Embryonic facial prominence (tissue), 1 donor: ENCODE data around the gene PEX1.
"Not testable (repeated sequence)": the region's sequence is repeated elsewhere in the genome, so short reads cannot be mapped to it uniquely, and the experiment has no call there.

ENCODE experiments used
- DNase-seq: peaks from one replicate; pipeline ENCODE4 v3.0.0-alpha.2; 2016; ENCODE audit errors: extremely low spot score

PEX1 gene

GRCh38 chr7:92528188-92528957, at the start of gene PEX1, which contains the start of gene RBM48:
TSS of gene PEX1 (minus strand) at chr7:92528520. CDS start at chr7:92528435, 85 bp downstream.
TSS of gene RBM48 (plus strand) at chr7:92528795. CDS start at chr7:92528814, 19 bp downstream.
- peak; percentile 99 for DNase-seq

- DNase-seq: no peak
These were observed 48.0 kb upstream of the PEX1 start for GRCh38 chr7:92576296-92576695.

- no peak for DNase-seq
These were observed 40.8 kb upstream of the PEX1 start for GRCh38 chr7:92569137-92569536.

- no peak for DNase-seq
These were observed 39.1 kb upstream of the PEX1 start for GRCh38 chr7:92567460-92567859.

- no peak for DNase-seq
These were observed 35.0 kb upstream of the PEX1 start for GRCh38 chr7:92563345-92563744.

DNA sequence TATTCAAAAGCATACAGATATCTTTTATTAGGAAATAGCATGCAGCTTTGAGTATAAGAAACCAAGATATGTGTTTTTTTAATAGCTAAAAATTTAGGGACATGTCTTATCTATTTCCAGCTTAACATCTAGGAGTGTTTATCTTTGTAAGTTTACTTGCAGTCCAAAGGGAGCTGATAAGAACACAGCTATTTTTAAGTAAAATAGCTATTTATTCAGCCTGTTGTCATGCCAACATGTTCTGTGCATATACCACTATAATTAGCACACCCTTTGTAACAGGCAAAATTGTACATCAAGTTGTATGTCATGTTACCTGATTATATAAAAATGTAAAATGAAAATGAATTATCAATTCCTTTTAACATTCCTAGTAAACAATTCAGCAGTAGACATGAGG, 32.3 kb upstream of the PEX1 start:
- DNase-seq: no peak

DNA sequence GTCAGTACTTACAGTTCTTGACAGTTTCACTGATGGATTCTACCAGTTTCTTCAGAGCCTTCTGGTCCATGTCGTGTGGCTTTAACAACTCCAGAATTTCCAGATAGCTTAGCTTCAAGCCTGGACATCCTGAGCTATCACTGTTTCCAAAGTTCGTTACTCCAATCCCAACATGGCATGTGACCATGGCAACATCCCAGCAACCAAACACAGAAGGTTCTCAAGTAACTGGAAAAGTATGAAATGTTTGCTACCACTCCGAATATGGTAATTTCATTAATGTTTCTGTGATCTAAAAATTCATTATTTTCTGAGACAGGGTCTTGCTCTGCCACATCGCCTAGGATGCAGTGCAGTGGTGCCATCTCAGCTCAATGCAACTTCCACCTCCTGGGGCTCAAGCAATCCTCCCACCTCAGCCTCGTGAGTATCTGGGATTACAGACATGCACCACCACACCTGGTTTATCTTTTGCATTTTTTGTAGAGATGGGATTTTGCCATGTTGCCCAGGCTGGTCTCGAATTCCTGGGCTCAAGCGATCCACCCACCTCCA, 29.6 kb upstream of the PEX1 start:
- DNase-seq: no peak

DNA sequence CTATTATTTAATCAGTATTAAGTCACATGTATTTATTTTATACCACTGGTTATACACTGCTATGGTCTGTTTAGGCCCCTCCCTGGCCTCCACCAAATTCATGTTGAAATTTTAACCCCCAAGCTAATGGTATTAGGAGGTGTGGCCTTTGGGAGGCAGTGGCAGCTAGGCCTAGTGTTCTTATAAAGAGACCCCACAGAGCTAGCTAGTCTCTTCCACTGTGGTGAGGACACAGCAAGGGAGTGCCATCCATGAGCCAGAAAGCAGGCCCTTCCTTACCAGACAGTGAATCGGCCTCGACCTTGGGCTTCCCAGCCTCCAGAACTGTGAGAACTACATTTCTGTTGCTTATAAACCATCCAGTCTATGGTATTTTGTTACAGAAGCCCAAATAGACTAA, 28.9 kb upstream of the PEX1 start:
- DNase-seq: no peak

DNA sequence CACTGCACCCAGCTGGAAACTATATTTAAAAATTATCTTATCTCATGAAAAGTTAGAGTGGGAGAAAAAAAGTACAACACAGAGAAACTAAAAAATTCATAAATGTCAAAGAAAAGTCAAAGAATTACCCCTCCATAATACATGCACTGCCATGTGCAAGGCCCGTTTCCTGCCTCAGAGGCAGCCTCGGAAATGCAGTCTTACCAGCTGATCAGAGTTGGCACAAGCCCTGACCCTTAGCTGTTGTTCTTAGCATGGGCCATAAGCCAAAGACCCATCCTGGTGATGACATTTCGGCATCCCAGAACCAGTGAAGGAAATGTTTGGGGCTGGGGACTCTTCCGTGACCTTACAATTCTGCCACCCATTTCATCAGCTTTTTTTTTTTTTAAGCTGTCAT, 21.9 kb upstream of the PEX1 start:
- no peak for DNase-seq

DNA sequence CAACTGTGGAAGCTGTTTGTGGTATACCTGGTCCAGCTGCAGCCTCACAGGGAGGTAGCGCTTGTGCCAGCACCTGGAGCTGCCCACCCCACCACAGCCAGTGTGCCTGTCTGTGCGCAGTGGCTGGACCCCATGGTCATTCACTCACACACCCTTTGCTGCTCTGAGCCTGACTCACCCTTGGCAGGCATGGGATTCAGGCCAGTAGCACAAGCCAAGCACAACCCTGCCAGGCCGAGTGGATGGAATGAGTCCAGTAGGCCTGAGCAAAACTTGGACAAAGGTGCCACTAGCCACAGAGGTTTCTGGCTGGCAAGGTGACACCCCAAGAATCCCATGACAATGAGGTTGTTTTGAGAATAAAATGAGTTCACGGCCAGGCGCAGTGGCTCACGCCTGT, 19.3 kb upstream of the PEX1 start:
- no peak for DNase-seq

GRCh38 chr7:92546856-92547497, 18.7 kb upstream of the PEX1 start:
- no peak for DNase-seq

- DNase-seq: not testable (repeated sequence)
These were observed 16.8 kb upstream of the PEX1 start for GRCh38 chr7:92545116-92545515.

DNA sequence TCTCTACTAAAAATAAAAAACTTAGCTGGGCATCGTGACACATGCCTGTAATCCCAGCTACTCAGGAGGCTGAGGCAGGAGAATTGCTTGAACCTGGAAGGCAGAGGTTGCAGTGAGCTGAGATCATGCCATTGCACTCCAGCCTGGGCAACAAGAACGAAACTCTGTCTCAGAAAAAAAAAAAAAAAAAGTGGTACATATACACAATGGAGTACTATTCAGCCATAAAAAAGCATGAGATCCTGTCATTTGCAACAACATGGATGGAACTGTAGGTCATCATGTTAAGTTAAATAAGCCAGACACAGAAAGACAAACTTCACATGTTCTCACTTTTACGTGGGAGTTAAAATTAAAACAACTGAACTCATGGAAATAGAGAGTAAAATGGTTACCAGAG, 15.2 kb upstream of the PEX1 start:
- not testable (repeated sequence) for DNase-seq

DNA sequence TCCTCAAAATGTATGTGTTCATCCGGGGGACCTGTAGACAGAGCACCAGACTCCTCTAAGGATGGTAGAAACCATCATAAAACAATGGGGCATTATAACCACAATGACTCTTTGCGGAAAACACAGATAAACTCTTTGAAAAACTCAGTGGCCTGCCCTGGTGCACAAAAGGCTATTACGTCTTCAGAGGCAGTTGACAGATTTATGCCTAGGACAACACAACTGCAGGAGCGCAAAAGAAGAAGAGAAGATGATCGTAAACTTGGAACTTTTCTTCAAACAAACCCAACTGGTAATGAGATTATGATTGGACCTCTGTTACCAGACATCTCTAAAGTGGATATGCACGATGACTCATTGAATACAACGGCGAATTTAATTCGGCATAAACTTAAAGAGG, 6.3 kb upstream of the PEX1 start:
- DNase-seq: no peak

- DNase-seq: no peak
These were observed 591 bp upstream of the PEX1 start for GRCh38 chr7:92528958-92529264.

GRCh38 chr7:92527300-92528187, 776 bp downstream of the PEX1 start:
- no peak for DNase-seq

GRCh38 chr7:92523110-92523509, 5.2 kb downstream of the PEX1 start:
- DNase-seq: no peak

GRCh38 chr7:92520024-92520423, 8.3 kb downstream of the PEX1 start:
- DNase-seq: no peak

GRCh38 chr7:92517631-92518030, 10.7 kb downstream of the PEX1 start:
- DNase-seq: no peak

GRCh38 chr7:92513167-92513902, 15.0 kb downstream of the PEX1 start:
- no peak for DNase-seq

GRCh38 chr7:92508946-92509345, 19.4 kb downstream of the PEX1 start:
- DNase-seq: no peak

DNA sequence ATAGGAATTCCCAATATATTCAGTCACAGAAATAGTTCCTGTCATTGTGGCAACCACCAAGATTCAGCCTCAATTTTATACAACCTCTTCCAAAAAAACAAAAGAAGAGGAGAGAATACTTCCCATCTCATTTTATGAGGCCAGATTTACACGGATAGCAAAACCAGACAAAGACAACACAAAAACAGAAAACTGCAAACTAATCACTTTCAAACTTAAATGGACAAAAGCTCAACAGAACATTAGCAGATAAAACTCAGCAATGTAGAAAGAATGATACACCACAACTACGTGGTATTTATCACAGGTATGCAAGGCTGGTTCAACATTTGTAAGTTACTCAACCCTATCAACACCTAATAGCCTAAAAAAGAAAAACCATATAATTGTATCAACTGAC, 22.0 kb downstream of the PEX1 start:
- no peak for DNase-seq
